SK-N-SH (cell line): Measurements from ENCODE around the gene ARPC5L. TPM values are rescaled to one million over a fixed set of nuclear protein-coding genes. Genes with fewer than 3 reads are reported as not detected.

Experiments used
- CTCF ChIA-PET: fragments of 300-600, 350-600 bp; formaldehyde crosslinking; extraction: SDS; loops from one replicate; lab custom pipeline; 2021; lab: Yijun Ruan, JAX
- POLR2A ChIA-PET: fragments of 350-600 bp; sonication (Branson Sonifier 250); formaldehyde crosslinking; extraction: SDS; loops from one replicate; lab custom pipeline; 2020; ENCODE audit warnings: antibody characterized with exemption, inconsistent platforms; lab: Yijun Ruan, JAX
- DNase-seq: peaks from one replicate; pipeline ENCODE4 v3.0.0; 2012
- H2AFZ ChIP-seq: fragments of 200-600 bp; sonication (generic); 2 replicates; pipeline ENCODE4 v1.8.1; 2016; ENCODE audit warnings: antibody characterized with exemption, mild to moderate bottlenecking, low read depth
- H3F3A ChIP-seq: fragments of 200-600 bp; sonication (generic); replicated peaks from 2 replicates; pipeline ENCODE3; 2016; ENCODE audit warnings: antibody characterized with exemption, mild to moderate bottlenecking; ENCODE audit not compliant: insufficient read depth
- H3K27ac ChIP-seq, 2 experiments: fragments of 200-500 bp in 1 of 2; fragments of 200-600 bp in 1 of 2; sonication (Bioruptor generic) in 1 of 2; sonication (generic), shearing (Covaris generic) in 1 of 2; 2 replicates each; pipeline versions ENCODE4 v1.5.1 to v1.6.1; 2014 to 2016; ENCODE audit warnings: low read depth in 2 of 2, inconsistent platforms in 1 of 2, low read length in 1 of 2, mild to moderate bottlenecking in 1 of 2, mixed read lengths in 1 of 2
- H3K27me3 ChIP-seq: fragments of 200-600 bp; sonication (generic), shearing (Covaris generic); 2 replicates; pipeline ENCODE4 v1.6.1; 2016; ENCODE audit warnings: mixed run types; ENCODE audit not compliant: insufficient read depth
- H3K36me3 ChIP-seq, 2 experiments: fragments of 200-500 bp in 1 of 2; fragments of 200-600 bp in 1 of 2; sonication (Bioruptor generic) in 1 of 2; sonication (generic) in 1 of 2; replicated peaks in 1 of 2; 2 replicates each; pipeline versions ENCODE3 to v1.5.1; 2014 to 2016; ENCODE audit warnings: low read length in 1 of 2, mild to moderate bottlenecking in 1 of 2; ENCODE audit not compliant: insufficient read depth in 2 of 2, control insufficient read depth in 1 of 2
- H3K4me1 ChIP-seq, 2 experiments: fragments of 200-500 bp in 1 of 2; fragments of 200-600 bp in 1 of 2; sonication (Bioruptor generic) in 1 of 2; sonication (generic), shearing (Covaris generic) in 1 of 2; 2 replicates each; pipeline versions ENCODE4 v1.5.1 to v1.6.1; 2014 to 2016; ENCODE audit warnings: low read depth in 1 of 2, low read length in 1 of 2, mixed run types in 1 of 2; ENCODE audit not compliant: insufficient read depth in 2 of 2, control insufficient read depth in 1 of 2
- H3K4me2 ChIP-seq: fragments of 200-600 bp; sonication (generic), shearing (Covaris generic); 2 replicates; pipeline ENCODE4 v1.6.1; 2017; ENCODE audit warnings: mixed run types
- H3K4me3 ChIP-seq, 2 experiments: fragments of 200-500 bp in 1 of 2; fragments of 200-600 bp in 1 of 2; sonication (Bioruptor generic) in 1 of 2; sonication (generic), shearing (Covaris generic) in 1 of 2; 2 replicates each; pipeline versions ENCODE4 v1.5.1 to v1.8.1; 2014 to 2016; ENCODE audit warnings: low read depth in 2 of 2, inconsistent platforms in 1 of 2, low read length in 1 of 2, mild to moderate bottlenecking in 1 of 2, mixed read lengths in 1 of 2, moderate library complexity in 1 of 2
- H3K79me2 ChIP-seq: fragments of 200-600 bp; sonication (generic); 2 replicates; pipeline ENCODE4 v1.8.1; 2017; ENCODE audit warnings: mild to moderate bottlenecking; ENCODE audit not compliant: insufficient read depth
- H3K9ac ChIP-seq: fragments of 200-600 bp; sonication (generic); 2 replicates; pipeline ENCODE4 v1.6.1; 2017; ENCODE audit warnings: mixed run types
- H3K9me2 ChIP-seq: fragments of 200-600 bp; sonication (generic); 2 replicates; pipeline ENCODE4 v1.6.1; 2017; ENCODE audit warnings: mixed run types
- H3K9me3 ChIP-seq: fragments of 200-600 bp; sonication (generic); 2 replicates; pipeline ENCODE4 v1.6.1; 2017; ENCODE audit warnings: mixed run types, mild to moderate bottlenecking, moderate library complexity
- H4K20me1 ChIP-seq: fragments of 200-600 bp; sonication (generic); 2 replicates; pipeline ENCODE4 v1.6.1; 2017; ENCODE audit warnings: mild to moderate bottlenecking, mixed run types; ENCODE audit not compliant: insufficient read depth
- EP300 ChIP-seq, 2 experiments: IDR thresholded peaks; 2 replicates each; pipeline versions ENCODE4 v1.4.0 to v1.6.1; 2012; ENCODE audit warnings: borderline replicate concordance in 1 of 2, low read depth in 1 of 2, low read length in 1 of 2
- GABPA ChIP-seq: IDR thresholded peaks from 2 replicates; pipeline ENCODE4 v1.4.0; 2012; ENCODE audit warnings: low read depth, mild to moderate bottlenecking
- JUND ChIP-seq: IDR thresholded peaks from 2 replicates; pipeline ENCODE4 v1.4.0; 2012
- MEF2A ChIP-seq: IDR thresholded peaks from 2 replicates; pipeline ENCODE4 v1.4.0; 2012; ENCODE audit warnings: low read depth, borderline replicate concordance
- MXI1 ChIP-seq: IDR thresholded peaks from 2 replicates; pipeline ENCODE4 v1.6.1; 2012; ENCODE audit warnings: mild to moderate bottlenecking, low read depth, low read length, improper control_type of control experiment
- NFIC ChIP-seq: IDR thresholded peaks from 2 replicates; pipeline ENCODE4 v1.4.0; 2012; ENCODE audit warnings: borderline replicate concordance
- RCOR1 ChIP-seq: fragments of 150-350 bp; IDR thresholded peaks from 2 replicates; pipeline ENCODE4 v1.6.1; 2017; ENCODE audit warnings: antibody characterized with exemption, low read length
- REST ChIP-seq: IDR thresholded peaks from 2 replicates; pipeline ENCODE4 v1.6.1; 2012; ENCODE audit warnings: mild to moderate bottlenecking, low read depth, low read length, moderate library complexity
- SMC3 ChIP-seq: IDR thresholded peaks from 2 replicates; pipeline ENCODE4 v1.6.1; 2012; ENCODE audit warnings: low read depth, low read length, improper control_type of control experiment
- TCF12 ChIP-seq: IDR thresholded peaks from 2 replicates; pipeline ENCODE4 v1.4.0; 2012
- ZBTB33 ChIP-seq: IDR thresholded peaks from 2 replicates; pipeline ENCODE4 v1.4.0; 2012; ENCODE audit warnings: low read depth, borderline replicate concordance
- whole genome bisulfite sequencing: methylation state at CpG from one replicate; pipeline ENCODE4 v1.1.6; 2017; ENCODE audit warnings: low lambda C conversion rate; 5-methylcytosine and 5-hydroxymethylcytosine counted together
- polyA plus RNA-seq, 3 experiments: library from polyadenylated mRNA; depleted of rRNA; stranded (reverse); fragments of >200 nt; gene quantifications; 2 replicates each; pipeline ENCODE4 v1.2.3, GENCODE V29; 2012
- TF ChIP-seq, protein P1 (sequence below): IDR thresholded peaks from 2 replicates; pipeline ENCODE4 v1.4.0; 2012; ENCODE audit warnings: low read depth
- TF ChIP-seq, protein P2 (sequence below): IDR thresholded peaks from 2 replicates; pipeline ENCODE4 v1.4.0; 2012; ENCODE audit warnings: low read depth, borderline replicate concordance

Gene ARPC5L
- polyA plus RNA-seq, 1 of the 3 experiments (the other 2 are of a cell fraction), result 73.1 TPM

GRCh38 chr9:124863371-124863871 is 1.5 kb downstream of the ARPC5L start:
- 96% methylated on average over 7 of the region's 7 CpGs for WGBS
- CTCF ChIA-PET, result interaction anchor here (5.3 to 33.6 kb wide), 2 partner anchors 10 to 87 kb away, joined by 55 to 1436 read pairs; partner anchors contain the start of genes NR6A1, OLFML2A and WDR38
- POLR2A ChIA-PET, result interaction anchor here (0.9 kb wide), 1 partner anchor 280 kb away, joined by 3 read pairs; no protein-coding TSS in a partner anchor

More at GRCh38 chr9:124863371-124863871, 1.5 kb downstream of the ARPC5L start:
- Histone ChIP-seq H3K4me2 (no peak overlapping the region), H3K9me3 (no peaks in the 10 kb centered on the region), H3K27me3 (no peaks in the 10 kb centered on the region), H3F3A (peaks cover 24% of the 10 kb centered on the region), H2AFZ (no peak overlapping the region), H3K27ac (no peak overlapping the region), H3K9ac (no peak overlapping the region), H3K4me1 (peaks cover 13 to 34% of the 10 kb centered on the region in 2 experiments; a peak in 1 of 4 replicates), H3K36me3 (peaks cover 22 to 26% of the 10 kb centered on the region in 2 experiments), H3K4me3 (no peak overlapping the region), H3K79me2 (peaks cover 51% of the 10 kb centered on the region), H3K9me2 (no peaks in the 10 kb centered on the region), H4K20me1 (peaks cover 31% of the 10 kb centered on the region)
- no peak for DNase-seq
- TF ChIP-seq SMC3 (no peak), TCF12 (no peak), JUND (no peak), MXI1 (no peak), EP300 (IDR thresholded peaks at IDR 0.05; ENCODE audit: borderline replicate concordance in 1 of 2, low read depth in 1 of 2, low read length in 1 of 2) (no peak), ZBTB33 (no peak), NFIC (no peak), MEF2A (no peak), REST (no peak), GABPA (no peak), RCOR1 (no peak)
- TF ChIP-seq, protein P1, sequence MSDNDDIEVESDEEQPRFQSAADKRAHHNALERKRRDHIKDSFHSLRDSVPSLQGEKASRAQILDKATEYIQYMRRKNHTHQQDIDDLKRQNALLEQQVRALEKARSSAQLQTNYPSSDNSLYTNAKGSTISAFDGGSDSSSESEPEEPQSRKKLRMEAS, result no peak
- TF ChIP-seq, protein P2, sequence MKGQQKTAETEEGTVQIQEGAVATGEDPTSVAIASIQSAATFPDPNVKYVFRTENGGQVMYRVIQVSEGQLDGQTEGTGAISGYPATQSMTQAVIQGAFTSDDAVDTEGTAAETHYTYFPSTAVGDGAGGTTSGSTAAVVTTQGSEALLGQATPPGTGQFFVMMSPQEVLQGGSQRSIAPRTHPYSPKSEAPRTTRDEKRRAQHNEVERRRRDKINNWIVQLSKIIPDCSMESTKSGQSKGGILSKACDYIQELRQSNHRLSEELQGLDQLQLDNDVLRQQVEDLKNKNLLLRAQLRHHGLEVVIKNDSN, result no peak
